ENCODE results near the gene GYPB. TPM values are rescaled to one million over a fixed set of nuclear protein-coding genes. Genes with fewer than 3 reads are reported as not detected.
A peak's percentile ranks its signal among the peaks of the same experiment; 100 is the strongest.
"Not testable (repeated sequence)": the region's sequence is repeated elsewhere in the genome, so short reads cannot be mapped to it uniquely, and the experiment has no call there.

Gene GYPB
- total and polyA plus RNA-seq, 9 of the 15 experiments (the other 6 are each of a cell fraction or from before 2014, with no cell fraction given): 16.9 to 205 (median 65.8) TPM

GRCh38 chr4:144000331-144000995, 18.7 kb downstream of the GYPB start:
- H3K4me3 ChIP-seq; BruUV-seq (replicated peaks); H3K27me3 ChIP-seq (ENCODE audit: control insufficient read depth in 2 of 2, insufficient read depth in 2 of 2, low read length in 2 of 2); intact Hi-C loops (cut with micrococcal nuclease); H3K9me3 ChIP-seq (replicated peaks; ENCODE audit: control insufficient read depth, insufficient read depth, low read depth, low read length); FAIRE-seq; H3K36me3 ChIP-seq (ENCODE audit: control insufficient read depth, insufficient read depth, low read length); in situ Hi-C loops (cut with MboI); H2AFZ ChIP-seq (ENCODE audit: low read depth, low read length); CTCF ChIA-PET (ENCODE audit: low intra/inter-chr PET ratio); H4K20me1 ChIP-seq (replicated peaks; ENCODE audit: control insufficient read depth, insufficient read depth, low read length); H3K79me2 ChIP-seq (ENCODE audit: control insufficient read depth, insufficient read depth, low read length); H3K9me1 ChIP-seq (ENCODE audit: control insufficient read depth, insufficient read depth, low read length); POLR2A ChIA-PET; TF ChIP-seq FOXM1 (CRISPR knock-in tag; IDR thresholded peaks at IDR 0.05; ENCODE audit: low read depth): not testable (repeated sequence)
- WGBS (ENCODE audit: insufficient coverage, low coverage, missing lambda C conversion rate): 1% methylated on average over 6 of the region's 6 CpGs
- Histone ChIP-seq H3K27ac (ENCODE audit: extremely low read depth, low read depth, low read length) (peak overlapping the region; percentile 10; the same call in 1 of the 3 replicates), H3K4me2 (ENCODE audit: insufficient read depth, low read length) (peak overlapping the region; percentile 51), H3K4me1 (replicated peaks in 1 of 2; ENCODE audit: control insufficient read depth in 2 of 2, insufficient read depth in 2 of 2, low read length in 2 of 2) (peaks cover 0 to 37% of the 10 kb centered on the region in 2 experiments; a peak in 4 of 5 replicates), H3K9ac (ENCODE audit: insufficient read depth in 1 of 2, low read depth in 2 of 2, low read length in 2 of 2) (peak overlapping the region in 1 of 2 experiments; percentile 27; a peak in 1 of 4 replicates)
- peak in 1 of 4 experiments; percentile 72 for DNase-seq (ENCODE audit: extremely low read depth in 1 of 4, low spot score in 3 of 4)
- peak; percentile 60 for ATAC-seq
- TF ChIP-seq ATF7 (IDR thresholded peaks at IDR 0.05): 0 out of 2 replicates have a peak, but pooled peaks have one; percentile 11
- peak; percentile 74 for TF ChIP-seq TCF3 (CRISPR knock-in tag; IDR thresholded peaks at IDR 0.05)
- peak; percentile 91 for TF ChIP-seq ARID1B (IDR thresholded peaks at IDR 0.05)
- TF ChIP-seq TAL1 (IDR thresholded peaks at IDR 0.05): peak; percentile 88
- TF ChIP-seq, protein P1, sequence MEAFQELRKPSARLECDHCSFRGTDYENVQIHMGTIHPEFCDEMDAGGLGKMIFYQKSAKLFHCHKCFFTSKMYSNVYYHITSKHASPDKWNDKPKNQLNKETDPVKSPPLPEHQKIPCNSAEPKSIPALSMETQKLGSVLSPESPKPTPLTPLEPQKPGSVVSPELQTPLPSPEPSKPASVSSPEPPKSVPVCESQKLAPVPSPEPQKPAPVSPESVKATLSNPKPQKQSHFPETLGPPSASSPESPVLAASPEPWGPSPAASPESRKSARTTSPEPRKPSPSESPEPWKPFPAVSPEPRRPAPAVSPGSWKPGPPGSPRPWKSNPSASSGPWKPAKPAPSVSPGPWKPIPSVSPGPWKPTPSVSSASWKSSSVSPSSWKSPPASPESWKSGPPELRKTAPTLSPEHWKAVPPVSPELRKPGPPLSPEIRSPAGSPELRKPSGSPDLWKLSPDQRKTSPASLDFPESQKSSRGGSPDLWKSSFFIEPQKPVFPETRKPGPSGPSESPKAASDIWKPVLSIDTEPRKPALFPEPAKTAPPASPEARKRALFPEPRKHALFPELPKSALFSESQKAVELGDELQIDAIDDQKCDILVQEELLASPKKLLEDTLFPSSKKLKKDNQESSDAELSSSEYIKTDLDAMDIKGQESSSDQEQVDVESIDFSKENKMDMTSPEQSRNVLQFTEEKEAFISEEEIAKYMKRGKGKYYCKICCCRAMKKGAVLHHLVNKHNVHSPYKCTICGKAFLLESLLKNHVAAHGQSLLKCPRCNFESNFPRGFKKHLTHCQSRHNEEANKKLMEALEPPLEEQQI (IDR thresholded peaks at IDR 0.05): peak; percentile 38; the same call in 1 of the 2 replicates
- TF ChIP-seq ZSCAN29 (IDR thresholded peaks at IDR 0.05): peak; percentile 85
- TF ChIP-seq NCOR1 (IDR thresholded peaks at IDR 0.05): peak; percentile 73
- TF ChIP-seq DACH1 (IDR thresholded peaks at IDR 0.05; ENCODE audit: partially characterized antibody): peak; percentile 5
- TF ChIP-seq GATA2 (CRISPR knock-in tag; IDR thresholded peaks at IDR 0.05): 0 out of 2 replicates have a peak, but pooled peaks have one; percentile 13
- peak in 1 of 2 experiments; percentile 54; a peak in 2 of 4 replicates for TF ChIP-seq KDM1A (IDR thresholded peaks at IDR 0.05)
- TF ChIP-seq CXXC5 (CRISPR knock-in tag; IDR thresholded peaks at IDR 0.05): peak; percentile 43
- TF ChIP-seq CBFA2T3 (IDR thresholded peaks at IDR 0.05): peak; percentile 86
- TF ChIP-seq KLF16 (IDR thresholded peaks at IDR 0.05): peak; percentile 24; the same call in 1 of the 2 replicates
- TF ChIP-seq CBFA2T2 (conservative IDR thresholded peaks at IDR 0.05): peak; percentile 87
- TF ChIP-seq SOX6 (IDR thresholded peaks at IDR 0.05): peak; percentile 85
- TF ChIP-seq TRIM24 (IDR thresholded peaks at IDR 0.05): peak in 1 of 2 experiments; percentile 53; a peak in 1 of 4 replicates
- 0 out of 2 replicates have a peak, but pooled peaks have one; percentile 47 for TF ChIP-seq NFIC (IDR thresholded peaks at IDR 0.05)
- TF ChIP-seq ADNP (tag; IDR thresholded peaks at IDR 0.05): 0 out of 2 replicates have a peak, but pooled peaks have one; percentile 25
- TF ChIP-seq CC2D1A (IDR thresholded peaks at IDR 0.05): peak; percentile 28; the same call in 1 of the 2 replicates
- TF ChIP-seq RBBP5 (IDR thresholded peaks at IDR 0.05; ENCODE audit: borderline replicate concordance, insufficient read depth, low read length, poor library complexity, severe bottlenecking): peak; percentile 27
- TF ChIP-seq EP300 (IDR thresholded peaks at IDR 0.05; ENCODE audit: low read length): 0 out of 2 replicates have a peak, but pooled peaks have one; percentile 40
- peak; percentile 74 for TF ChIP-seq DPF2 (IDR thresholded peaks at IDR 0.05)
- 0 out of 2 replicates have a peak, but pooled peaks have one; percentile 35 for TF ChIP-seq FOXM1 (IDR thresholded peaks at IDR 0.05; ENCODE audit: low read depth)
- peak; percentile 66; the same call in 1 of the 2 replicates for TF ChIP-seq SMARCC2 (IDR thresholded peaks at IDR 0.05; ENCODE audit: low read depth)
- peak; percentile 73 for TF ChIP-seq MTA2 (IDR thresholded peaks at IDR 0.05; ENCODE audit: low read depth)
